OCI-LY3 (cell line): ENCODE results near the gene ZSCAN32.

ENCODE experiments used
- CTCF ChIP-seq: fragments of 200-600, 300-600 bp; sonication (generic); IDR thresholded peaks from 2 replicates; pipeline ENCODE4 v1.5.1; 2014; ENCODE audit warnings: antibody characterized with exemption, low read length, low read depth
- EZH2phosphoT487 ChIP-seq: fragments of 200-600 bp; shearing (Covaris generic); IDR thresholded peaks from 2 replicates; pipeline ENCODE4 v1.6.1; 2018; ENCODE audit warnings: antibody characterized with exemption, mixed run types, low read depth

GRCh38 chr16:3377917-3378316, 22.9 kb downstream of the ZSCAN32 start:
- TF ChIP-seq CTCF (no peak), EZH2phosphoT487 (no peak)
